MM.1S (cell line): Measurements from ENCODE around the gene SERPINA3.

ENCODE experiments used
- CTCF ChIP-seq: fragments of 300-600 bp; sonication (generic); IDR thresholded peaks from 2 replicates; pipeline ENCODE4 v1.5.1; 2016; ENCODE audit warnings: antibody characterized with exemption, low read length, mixed read lengths
- EZH2 ChIP-seq: fragments of 300-600 bp; sonication (generic); optimal IDR thresholded peaks from 2 replicates; pipeline ENCODE3; 2017; ENCODE audit warnings: low read depth, mild to moderate bottlenecking, antibody characterized with exemption, low read length, mixed read lengths
- EZH2phosphoT487 ChIP-seq: fragments of 300-600 bp; sonication (generic); IDR thresholded peaks from 2 replicates; pipeline ENCODE4 v1.6.1; 2018; ENCODE audit warnings: antibody characterized with exemption, low read length

GRCh38 chr14:94600148-94600545 is 12.0 kb upstream of the SERPINA3 start:
- TF ChIP-seq EZH2, result no peak
- TF ChIP-seq CTCF, result no peak
- TF ChIP-seq EZH2phosphoT487, result no peak
